IPS DF 19.7 (cell line): Measurements from ENCODE around the gene PLPP6.
A peak's percentile ranks its signal among the peaks of the same experiment; 100 is the strongest.
"Not testable (repeated sequence)": the region's sequence is repeated elsewhere in the genome, so short reads cannot be mapped to it uniquely, and the experiment has no call there.

Source experiments
- DNase-seq: peaks from one replicate; pipeline ENCODE4 v3.0.0-alpha.2; 2013; ENCODE audit warnings: low read depth, low spot score

PLPP6 gene

GRCh38 chr9:4662108-4662988 is at the start of gene PLPP6:
Gene PLPP6 (plus strand): TSS chr9:4662294. CDS start chr9:4662376, 82 bp downstream.
- peak; percentile 86 for DNase-seq

GRCh38 chr9:4614627-4615026 is 47.5 kb upstream of the PLPP6 start:
- no peak for DNase-seq

GRCh38 chr9:4615251-4615650 is 46.8 kb upstream of the PLPP6 start:
- DNase-seq = no peak

GRCh38 chr9:4615778-4616177 is 46.3 kb upstream of the PLPP6 start:
- no peak for DNase-seq

GRCh38 chr9:4617752-4618151 is 44.3 kb upstream of the PLPP6 start:
- DNase-seq = no peak

GRCh38 chr9:4618700-4619099 is 43.4 kb upstream of the PLPP6 start:
- DNase-seq = no peak

- no peak for DNase-seq
Observed at GRCh38 chr9:4620057-4620765, 41.9 kb upstream of the PLPP6 start.

- DNase-seq = no peak
Observed at GRCh38 chr9:4620881-4621555, 41.1 kb upstream of the PLPP6 start.

- no peak for DNase-seq
Observed at GRCh38 chr9:4622016-4622415, 40.1 kb upstream of the PLPP6 start.

GRCh38 chr9:4630836-4631235 is 31.3 kb upstream of the PLPP6 start:
- DNase-seq = no peak

- DNase-seq = no peak
Observed at GRCh38 chr9:4638968-4639367, 23.1 kb upstream of the PLPP6 start.

- no peak for DNase-seq
Observed at GRCh38 chr9:4639420-4639819, 22.7 kb upstream of the PLPP6 start.

- DNase-seq = no peak
Observed at GRCh38 chr9:4640027-4640426, 22.1 kb upstream of the PLPP6 start.

GRCh38 chr9:4642351-4642750 is 19.7 kb upstream of the PLPP6 start:
- DNase-seq = no peak

GRCh38 chr9:4654084-4654483 is 8.0 kb upstream of the PLPP6 start:
- DNase-seq = no peak

GRCh38 chr9:4654538-4654937 is 7.6 kb upstream of the PLPP6 start:
- DNase-seq = no peak

GRCh38 chr9:4656196-4656595 is 5.9 kb upstream of the PLPP6 start:
- DNase-seq = not testable (repeated sequence)

- DNase-seq = no peak
Observed at GRCh38 chr9:4656621-4657020, 5.5 kb upstream of the PLPP6 start.

GRCh38 chr9:4657426-4658159 is 4.5 kb upstream of the PLPP6 start:
- no peak for DNase-seq

- not testable (repeated sequence) for DNase-seq
Observed at GRCh38 chr9:4660665-4661064, 1.4 kb upstream of the PLPP6 start.

GRCh38 chr9:4661165-4661564 is 929 bp upstream of the PLPP6 start:
- no peak for DNase-seq

- DNase-seq = no peak
Observed at GRCh38 chr9:4661611-4662010, 483 bp upstream of the PLPP6 start.
